Osteoblast (primary cell): ENCODE measurements around the gene FBRSL1. TPM values are rescaled to one million over a fixed set of nuclear protein-coding genes. Genes with fewer than 3 reads are reported as not detected.

Experiments
- DNase-seq: peaks from one replicate; pipeline ENCODE4 v3.0.0; 2011; ENCODE audit warnings: low spot score, mixed read lengths; ENCODE audit not compliant: insufficient read length; ENCODE audit errors: missing footprints
- H2AFZ ChIP-seq: 2 replicates; pipeline ENCODE4 v1.6.0; 2011; ENCODE audit warnings: mild to moderate bottlenecking, low read length
- H3K27ac ChIP-seq: 2 replicates; pipeline ENCODE4 v1.5.1; 2011; ENCODE audit warnings: mild to moderate bottlenecking, low read depth, low read length, moderate library complexity
- H3K27me3 ChIP-seq: 2 replicates; pipeline ENCODE4 v1.6.0; 2012; ENCODE audit warnings: mild to moderate bottlenecking, control low read depth, inconsistent platforms, low read length, moderate library complexity; ENCODE audit not compliant: insufficient read depth
- H3K36me3 ChIP-seq: 2 replicates; pipeline ENCODE4 v1.5.1; 2011; ENCODE audit warnings: mild to moderate bottlenecking, low read length, control low read depth, moderate library complexity; ENCODE audit not compliant: insufficient read depth
- H3K4me1 ChIP-seq: 2 replicates; pipeline ENCODE4 v1.5.1; 2011; ENCODE audit warnings: mild to moderate bottlenecking, low read length, control low read depth, moderate library complexity; ENCODE audit not compliant: insufficient read depth
- H3K4me2 ChIP-seq: 2 replicates; pipeline ENCODE4 v1.6.0; 2011; ENCODE audit warnings: mild to moderate bottlenecking, low read length; ENCODE audit not compliant: insufficient read depth
- H3K4me3 ChIP-seq: fragments of 200-600 bp; sonication (generic); 3 replicates; pipeline ENCODE4 v1.5.1; 2012; ENCODE audit warnings: mild to moderate bottlenecking, low read length, inconsistent platforms; ENCODE audit not compliant: insufficient read depth
- H3K79me2 ChIP-seq: 2 replicates; pipeline ENCODE4 v1.6.0; 2012; ENCODE audit warnings: mild to moderate bottlenecking, low read length, control low read depth, inconsistent platforms; ENCODE audit not compliant: insufficient read depth
- H3K9me3 ChIP-seq: 2 replicates; pipeline ENCODE4 v1.5.1; 2011; ENCODE audit warnings: low read depth, low read length, control low read depth
- H4K20me1 ChIP-seq: 2 replicates; pipeline ENCODE4 v1.6.0; 2012; ENCODE audit warnings: mild to moderate bottlenecking, low read length, control low read depth; ENCODE audit not compliant: insufficient read depth
- CTCF ChIP-seq: IDR thresholded peaks from 2 replicates; pipeline ENCODE4 v1.5.1; 2011; ENCODE audit warnings: mild to moderate bottlenecking, low read depth, low read length, moderate library complexity; ENCODE audit errors: extremely low read depth
- total RNA-seq: library from RNA; depleted of rRNA; stranded (reverse); fragments of >200 nt; gene quantifications from 2 replicates; pipeline ENCODE4 v1.2.3, GENCODE V29; 2012

Gene FBRSL1
- total RNA-seq, 1 donor: 12.3 TPM

- no peaks in the 10 kb centered on the region for H4K20me1 ChIP-seq
- no peak overlapping the region for H3K27ac ChIP-seq
- DNase-seq: no peak
- H3K4me2 ChIP-seq: no peak overlapping the region
- no peaks in the 10 kb centered on the region for H3K36me3 ChIP-seq
- H3K27me3 ChIP-seq: peaks cover 3% of the 10 kb centered on the region
- H3K4me1 ChIP-seq: no peaks in the 10 kb centered on the region
- no peak overlapping the region for H2AFZ ChIP-seq
- H3K9me3 ChIP-seq: no peaks in the 10 kb centered on the region
- TF ChIP-seq CTCF: no peak
- no peaks in the 10 kb centered on the region for H3K79me2 ChIP-seq
- H3K4me3 ChIP-seq: no peak overlapping the region
Measured at GRCh38 chr12:132482771-132483170, 7.2 kb upstream of the FBRSL1 start.

- H3K4me3 ChIP-seq: no peak overlapping the region
- H3K36me3 ChIP-seq: no peaks in the 10 kb centered on the region
- no peaks in the 10 kb centered on the region for H3K9me3 ChIP-seq
- H3K79me2 ChIP-seq: no peaks in the 10 kb centered on the region
- peaks cover 3% of the 10 kb centered on the region for H3K27me3 ChIP-seq
- no peak overlapping the region for H3K4me2 ChIP-seq
- H3K27ac ChIP-seq: no peak overlapping the region
- H3K4me1 ChIP-seq: no peaks in the 10 kb centered on the region
- no peak for DNase-seq
- H2AFZ ChIP-seq: no peak overlapping the region
- TF ChIP-seq CTCF: no peak
- H4K20me1 ChIP-seq: no peaks in the 10 kb centered on the region
Measured at GRCh38 chr12:132483208-132483607, 6.7 kb upstream of the FBRSL1 start.

- Histone ChIP-seq H3K27me3 (peaks cover 3% of the 10 kb centered on the region), H3K9me3 (no peaks in the 10 kb centered on the region), H3K79me2 (no peaks in the 10 kb centered on the region), H3K4me2 (no peak overlapping the region), H3K4me1 (no peaks in the 10 kb centered on the region), H3K4me3 (no peak overlapping the region), H3K27ac (no peak overlapping the region), H2AFZ (no peak overlapping the region), H4K20me1 (no peaks in the 10 kb centered on the region), H3K36me3 (no peaks in the 10 kb centered on the region)
- no peak for DNase-seq
- TF ChIP-seq CTCF: no peak
Measured at GRCh38 chr12:132483612-132484011, 6.3 kb upstream of the FBRSL1 start.

GRCh38 chr12:132484183-132484890 lies 5.6 kb upstream of the FBRSL1 start:
- no peaks in the 10 kb centered on the region for H3K4me1 ChIP-seq
- no peaks in the 10 kb centered on the region for H3K79me2 ChIP-seq
- no peak overlapping the region for H2AFZ ChIP-seq
- no peak for TF ChIP-seq CTCF
- H3K27me3 ChIP-seq: peaks cover 3% of the 10 kb centered on the region
- DNase-seq: no peak
- no peaks in the 10 kb centered on the region for H3K36me3 ChIP-seq
- H4K20me1 ChIP-seq: no peaks in the 10 kb centered on the region
- no peak overlapping the region for H3K4me2 ChIP-seq
- no peaks in the 10 kb centered on the region for H3K9me3 ChIP-seq
- H3K27ac ChIP-seq: no peak overlapping the region
- no peak overlapping the region for H3K4me3 ChIP-seq
